ENCODE results near the gene MCCC1.

DNA sequence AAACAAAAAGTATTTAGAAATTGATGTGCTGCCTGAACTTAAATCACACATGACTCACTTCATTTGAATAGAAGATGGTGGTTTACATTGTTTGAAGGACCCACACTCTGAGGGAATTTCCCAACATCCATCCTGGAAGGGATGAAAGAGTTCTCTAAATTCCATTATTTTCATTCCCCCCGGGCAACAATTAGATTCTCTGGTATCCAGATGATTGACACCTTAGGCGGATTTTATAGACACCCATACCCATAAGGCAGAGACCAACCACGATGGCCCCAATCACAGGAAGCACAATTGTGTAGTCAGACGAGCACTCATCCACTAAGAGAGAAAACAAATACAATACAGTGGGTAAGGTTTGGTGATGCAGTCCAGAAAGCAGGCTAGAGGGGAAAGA is 24.6 kb upstream of the MCCC1 start:
- TF ChIP-seq, protein P1, sequence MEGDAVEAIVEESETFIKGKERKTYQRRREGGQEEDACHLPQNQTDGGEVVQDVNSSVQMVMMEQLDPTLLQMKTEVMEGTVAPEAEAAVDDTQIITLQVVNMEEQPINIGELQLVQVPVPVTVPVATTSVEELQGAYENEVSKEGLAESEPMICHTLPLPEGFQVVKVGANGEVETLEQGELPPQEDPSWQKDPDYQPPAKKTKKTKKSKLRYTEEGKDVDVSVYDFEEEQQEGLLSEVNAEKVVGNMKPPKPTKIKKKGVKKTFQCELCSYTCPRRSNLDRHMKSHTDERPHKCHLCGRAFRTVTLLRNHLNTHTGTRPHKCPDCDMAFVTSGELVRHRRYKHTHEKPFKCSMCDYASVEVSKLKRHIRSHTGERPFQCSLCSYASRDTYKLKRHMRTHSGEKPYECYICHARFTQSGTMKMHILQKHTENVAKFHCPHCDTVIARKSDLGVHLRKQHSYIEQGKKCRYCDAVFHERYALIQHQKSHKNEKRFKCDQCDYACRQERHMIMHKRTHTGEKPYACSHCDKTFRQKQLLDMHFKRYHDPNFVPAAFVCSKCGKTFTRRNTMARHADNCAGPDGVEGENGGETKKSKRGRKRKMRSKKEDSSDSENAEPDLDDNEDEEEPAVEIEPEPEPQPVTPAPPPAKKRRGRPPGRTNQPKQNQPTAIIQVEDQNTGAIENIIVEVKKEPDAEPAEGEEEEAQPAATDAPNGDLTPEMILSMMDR (IDR thresholded peaks at IDR 0.05), result no peak
- TF ChIP-seq EP300 (IDR thresholded peaks at IDR 0.05), result no peak
- TF ChIP-seq POLR2A (IDR thresholded peaks at IDR 0.05), result no peak

All from suprapubic skin (tissue), 3 donors.